Suprapubic skin (tissue), 4 donors: ENCODE data around the gene ASNS. TPM values are rescaled to one million over a fixed set of nuclear protein-coding genes. Genes with fewer than 3 reads are reported as not detected.

Experiments used
- DNase-seq, 2 donors: peaks; one replicate each; pipeline ENCODE4 v3.0.0-alpha.2; 2019; ENCODE audit warnings: low spot score in 2 of 2
- H3K27ac ChIP-seq: fragments of 200-600 bp; sonication (generic); one replicate; pipeline ENCODE4 v1.5.1; 2019
- H3K27me3 ChIP-seq: fragments of 200-600 bp; sonication (generic); one replicate; pipeline ENCODE4 v1.5.1; 2019
- H3K36me3 ChIP-seq: fragments of 200-600 bp; sonication (generic); one replicate; pipeline ENCODE4 v1.5.1; 2019
- H3K4me1 ChIP-seq: fragments of 200-600 bp; sonication (generic); one replicate; pipeline ENCODE4 v1.5.1; 2019
- H3K4me3 ChIP-seq: fragments of 200-600 bp; sonication (generic); one replicate; pipeline ENCODE4 v1.5.1; 2019; ENCODE audit warnings: mild to moderate bottlenecking
- H3K9me3 ChIP-seq: fragments of 200-600 bp; sonication (generic); one replicate; pipeline ENCODE4 v1.5.1; 2019
- EP300 ChIP-seq: sonication (generic); formaldehyde crosslinking; IDR thresholded peaks from one replicate; pipeline ENCODE4 v1.6.1; 2017; ENCODE audit warnings: antibody characterized with exemption
- POLR2A ChIP-seq, 2 donors: fragments of 450-650 bp; IDR thresholded peaks; one replicate each; pipeline ENCODE4 v1.6.1; 2017; ENCODE audit warnings: antibody characterized with exemption in 2 of 2, mild to moderate bottlenecking in 2 of 2, moderate library complexity in 2 of 2
- POLR2AphosphoS5 ChIP-seq, 3 donors: sonication (generic); formaldehyde crosslinking; IDR thresholded peaks; one replicate each; pipeline ENCODE4 v1.6.1; 2017; ENCODE audit warnings: antibody characterized with exemption in 3 of 3
- WGBS: methylation state at CpG from one replicate; pipeline ENCODE4 v1.1.5; 2018; 5-methylcytosine and 5-hydroxymethylcytosine counted together
- total RNA-seq, 4 donors: library from RNA; depleted of rRNA; stranded (reverse); fragments of >200 nt; gene quantifications; one replicate each; pipeline ENCODE4 v1.1.0, GENCODE V29; 2016
- TF ChIP-seq, protein P1 (sequence below), 2 donors: fragments of 200-600 bp in 1 of 2; fragments of 450-650 bp in 1 of 2; sonication (generic) in 1 of 2; IDR thresholded peaks; one replicate each; pipeline ENCODE4 v1.5.1; 2016 to 2019; ENCODE audit warnings: antibody characterized with exemption in 2 of 2, mild to moderate bottlenecking in 1 of 2, moderate library complexity in 1 of 2

Gene ASNS
- total RNA-seq, 4 donors from 2014 or later: 13.2 to 40.2 (median 16.8) TPM

GRCh38 chr7:97819161-97819560 lies 53.0 kb downstream of the ASNS start:
- H3K4me1 ChIP-seq: no peaks in the 10 kb centered on the region
- TF ChIP-seq POLR2A (IDR thresholded peaks at IDR 0.05) (no peak), POLR2AphosphoS5 (IDR thresholded peaks at IDR 0.05) (no peak), EP300 (no peak)
- TF ChIP-seq, protein P1, sequence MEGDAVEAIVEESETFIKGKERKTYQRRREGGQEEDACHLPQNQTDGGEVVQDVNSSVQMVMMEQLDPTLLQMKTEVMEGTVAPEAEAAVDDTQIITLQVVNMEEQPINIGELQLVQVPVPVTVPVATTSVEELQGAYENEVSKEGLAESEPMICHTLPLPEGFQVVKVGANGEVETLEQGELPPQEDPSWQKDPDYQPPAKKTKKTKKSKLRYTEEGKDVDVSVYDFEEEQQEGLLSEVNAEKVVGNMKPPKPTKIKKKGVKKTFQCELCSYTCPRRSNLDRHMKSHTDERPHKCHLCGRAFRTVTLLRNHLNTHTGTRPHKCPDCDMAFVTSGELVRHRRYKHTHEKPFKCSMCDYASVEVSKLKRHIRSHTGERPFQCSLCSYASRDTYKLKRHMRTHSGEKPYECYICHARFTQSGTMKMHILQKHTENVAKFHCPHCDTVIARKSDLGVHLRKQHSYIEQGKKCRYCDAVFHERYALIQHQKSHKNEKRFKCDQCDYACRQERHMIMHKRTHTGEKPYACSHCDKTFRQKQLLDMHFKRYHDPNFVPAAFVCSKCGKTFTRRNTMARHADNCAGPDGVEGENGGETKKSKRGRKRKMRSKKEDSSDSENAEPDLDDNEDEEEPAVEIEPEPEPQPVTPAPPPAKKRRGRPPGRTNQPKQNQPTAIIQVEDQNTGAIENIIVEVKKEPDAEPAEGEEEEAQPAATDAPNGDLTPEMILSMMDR (IDR thresholded peaks at IDR 0.05): no peak
- no peak overlapping the region for H3K27ac ChIP-seq
- no peak for DNase-seq
- no peaks in the 10 kb centered on the region for H3K36me3 ChIP-seq
- no peaks in the 10 kb centered on the region for H3K27me3 ChIP-seq
- no peak overlapping the region for H3K4me3 ChIP-seq
- H3K9me3 ChIP-seq: no peaks in the 10 kb centered on the region

- 70% methylated on average over 5 of the region's 5 CpGs for WGBS
- Histone ChIP-seq H3K4me1 (no peaks in the 10 kb centered on the region), H3K4me3 (no peak overlapping the region), H3K36me3 (no peaks in the 10 kb centered on the region), H3K27me3 (no peaks in the 10 kb centered on the region), H3K9me3 (no peaks in the 10 kb centered on the region), H3K27ac (no peak overlapping the region)
- no peak for TF ChIP-seq EP300
- no peak for TF ChIP-seq POLR2AphosphoS5 (IDR thresholded peaks at IDR 0.05)
- TF ChIP-seq POLR2A (IDR thresholded peaks at IDR 0.05): no peak
- TF ChIP-seq, protein P1 (IDR thresholded peaks at IDR 0.05): no peak
- no peak for DNase-seq
Measured at GRCh38 chr7:97818066-97818663, 54.0 kb downstream of the ASNS start.

Other genes with a start within 250 kb of the ASNS start
- 10 to 100 TPM in 1 of 4 donors, 1 to 10 TPM in 2, not detected in 1; 1.1 to 12.2 (median 1.7) TPM for gene TAC1, start 140.3 kb downstream of the ASNS start, total RNA-seq
- not detected for gene OCM2, start 117.8 kb upstream of the ASNS start, total RNA-seq
- gene LMTK2, start 234.5 kb upstream of the ASNS start, total RNA-seq: 10 to 100 TPM; 34.0 to 45.1 (median 39.8) TPM